Inflammatory macrophage treated with lipopolysaccharide for 1 hour (primary cell): Measurements from ENCODE around the gene PRAF2.
A peak's percentile ranks its signal among the peaks of the same experiment; 100 is the strongest.

Experiments used
- DNase-seq, 2 donors: peaks; one replicate each; pipeline ENCODE4 v3.0.0-alpha.2; 2020 to 2022

PRAF2 gene, protein sequence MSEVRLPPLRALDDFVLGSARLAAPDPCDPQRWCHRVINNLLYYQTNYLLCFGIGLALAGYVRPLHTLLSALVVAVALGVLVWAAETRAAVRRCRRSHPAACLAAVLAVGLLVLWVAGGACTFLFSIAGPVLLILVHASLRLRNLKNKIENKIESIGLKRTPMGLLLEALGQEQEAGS

DNA sequence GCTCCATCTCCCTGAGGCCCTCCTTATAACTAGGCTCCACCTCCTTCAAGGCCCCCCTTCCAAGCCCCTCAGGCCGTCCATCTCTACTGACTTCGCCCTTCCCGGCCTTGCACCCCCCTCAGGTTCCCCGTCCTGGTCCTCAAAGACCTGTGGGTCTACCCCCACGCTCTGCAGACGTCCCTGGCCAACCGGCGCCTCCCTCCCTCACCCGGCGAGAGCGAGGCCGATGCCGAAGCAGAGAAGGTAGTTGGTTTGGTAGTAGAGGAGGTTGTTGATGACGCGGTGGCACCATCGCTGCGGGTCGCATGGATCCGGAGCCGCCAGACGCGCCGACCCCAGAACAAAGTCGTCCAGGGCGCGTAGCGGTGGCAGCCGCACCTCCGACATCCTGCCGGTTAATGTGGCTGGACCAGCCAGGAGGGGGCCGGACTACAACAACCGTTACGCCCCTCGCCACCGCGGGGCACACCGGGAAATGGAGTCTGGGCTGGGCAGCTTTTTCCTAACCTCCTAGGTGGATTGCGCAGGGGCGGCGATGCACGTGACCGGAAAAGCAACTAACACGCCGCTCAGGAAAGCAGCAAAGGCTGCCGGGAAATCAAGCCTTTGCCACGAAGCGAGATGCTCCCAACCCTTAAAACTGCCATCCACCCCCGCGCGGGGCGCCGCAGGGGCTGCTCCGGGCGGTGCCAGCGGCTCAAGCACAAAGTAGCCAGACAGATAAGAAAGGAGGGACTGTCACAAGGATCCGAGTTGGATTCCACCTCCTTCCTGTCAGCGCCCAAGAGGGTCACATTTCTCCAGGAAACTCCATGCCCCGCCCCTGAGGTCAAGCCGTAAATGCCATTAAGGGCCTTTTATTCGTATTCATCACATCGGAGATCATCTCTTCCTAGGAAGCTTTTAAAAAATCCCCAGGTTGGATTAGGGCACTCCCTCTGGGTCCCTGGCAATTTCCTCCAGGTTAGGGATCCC lies at the start of gene PRAF2:
Gene PRAF2 (minus strand): TSS at position 402 of the 975 bp plus-strand sequence. CDS start 15 bp downstream, at position 387.
- DNase-seq, result peak; percentile 71 to 84

DNA sequence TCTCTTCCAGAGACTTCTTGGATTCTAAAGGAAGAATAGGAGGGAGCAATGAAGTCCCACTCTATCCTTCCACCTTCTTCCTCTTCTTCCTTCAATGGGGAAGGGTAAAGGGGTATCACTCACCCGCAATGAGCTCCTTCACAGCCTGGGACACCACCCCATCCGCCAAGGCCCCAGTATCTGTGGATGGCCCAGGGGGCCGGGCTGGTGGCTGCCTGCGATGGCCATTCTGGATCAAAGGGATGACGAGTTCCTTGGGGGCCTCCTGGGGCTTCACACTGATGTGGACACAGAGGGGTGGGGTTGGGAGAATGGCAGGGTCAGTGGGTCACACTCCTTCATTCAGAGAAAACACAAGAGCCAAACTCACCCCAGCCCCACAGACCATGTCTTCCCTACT lies 48.7 kb upstream of the PRAF2 start:
- no peak for DNase-seq

DNA sequence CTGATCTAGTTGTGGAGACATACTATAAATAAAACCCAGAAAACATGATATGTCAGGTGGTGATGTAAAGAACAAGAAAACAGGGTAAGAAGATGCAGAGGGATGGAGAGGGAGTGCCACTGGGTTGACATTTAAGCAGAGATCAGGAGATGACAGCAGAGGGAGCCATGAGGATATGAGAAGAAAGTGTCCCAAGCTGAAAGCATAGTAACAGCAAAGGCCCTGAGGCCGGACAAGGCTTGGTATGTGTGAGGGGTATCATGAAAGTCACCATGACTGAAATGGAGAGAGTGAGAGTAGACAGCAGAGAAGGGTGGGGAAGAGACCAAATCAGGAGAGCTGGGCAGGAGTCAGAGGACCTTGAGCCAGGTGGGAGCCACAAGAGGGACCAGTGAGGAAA lies 46.3 kb upstream of the PRAF2 start:
- no peak for DNase-seq

DNA sequence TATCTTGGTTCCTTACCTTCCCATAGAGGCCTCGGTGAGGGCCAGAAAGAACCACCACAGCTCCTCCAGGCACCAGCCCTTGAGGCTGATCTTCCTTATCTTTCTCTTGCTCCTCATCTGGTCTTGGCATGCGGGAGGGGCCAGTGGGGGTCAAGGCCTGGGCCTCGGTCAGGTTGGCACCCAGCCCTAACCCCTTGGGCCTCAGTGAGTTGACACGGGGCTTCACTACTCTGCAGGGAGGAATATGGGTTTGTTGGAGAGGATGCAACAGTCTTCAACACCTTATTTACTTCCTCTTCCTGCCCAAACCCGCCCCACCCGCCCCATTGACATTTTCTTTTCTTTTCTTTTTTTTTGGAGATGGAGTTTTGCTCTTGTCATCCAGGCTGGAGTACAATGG lies 43.8 kb upstream of the PRAF2 start:
- no peak for DNase-seq

DNA sequence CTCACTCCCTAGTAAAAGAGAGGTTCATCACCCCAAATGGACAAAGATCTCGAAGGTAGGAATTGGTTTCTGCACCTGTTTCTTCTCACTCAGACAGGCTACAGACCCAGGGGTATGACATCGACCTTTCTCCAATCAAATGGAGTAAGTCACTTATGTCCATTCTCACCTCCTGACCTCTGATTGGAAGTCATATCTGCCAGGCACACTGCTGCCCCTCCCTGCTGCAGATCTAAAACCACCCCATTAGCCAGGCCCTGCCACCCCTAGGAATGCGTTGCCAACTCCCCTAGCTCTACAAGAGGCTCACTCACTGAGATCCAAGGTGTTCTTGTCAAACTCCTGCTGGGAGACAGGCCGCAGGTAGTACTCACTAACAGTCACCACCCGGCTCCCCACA lies 42.9 kb upstream of the PRAF2 start:
- no peak for DNase-seq

DNA sequence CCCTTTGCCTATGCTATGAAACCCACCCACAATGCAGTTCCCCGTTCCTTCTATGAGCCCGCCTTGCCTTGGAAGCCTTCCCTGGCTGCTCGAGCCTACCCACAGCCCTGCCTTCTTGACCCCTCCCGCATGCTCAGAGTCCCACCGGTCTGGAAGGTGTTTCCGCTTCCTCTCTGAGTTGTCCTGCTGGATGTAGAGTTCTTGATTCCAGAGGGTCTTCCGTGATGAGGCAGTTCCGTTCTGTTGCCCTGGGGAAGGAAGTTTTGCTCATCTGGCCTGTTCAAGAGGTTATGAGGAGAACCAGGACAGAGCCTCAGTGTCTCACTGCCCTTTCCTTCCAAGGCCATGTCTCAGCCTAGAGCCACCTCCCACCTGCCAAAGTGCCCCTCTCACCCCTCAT lies 42.3 kb upstream of the PRAF2 start:
- DNase-seq, result no peak

DNA sequence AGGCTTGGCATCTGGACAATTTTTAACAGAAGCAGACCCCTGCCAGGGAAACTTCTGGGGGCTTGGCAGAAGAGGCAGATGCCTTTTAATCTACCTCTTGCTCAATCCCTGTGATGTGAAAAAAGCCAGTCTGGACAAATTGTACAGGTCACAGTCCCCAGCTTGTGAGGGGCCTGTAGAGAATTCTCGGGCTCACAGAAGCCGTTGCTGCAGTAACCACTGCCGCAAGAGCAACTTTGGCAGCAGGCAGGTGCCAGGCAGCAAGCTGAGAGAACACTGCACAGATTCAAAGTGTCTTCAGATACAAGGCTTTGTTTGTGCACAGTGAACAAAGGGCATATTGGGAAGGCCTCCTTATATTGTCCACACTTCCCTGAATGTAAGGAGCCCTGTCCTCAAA lies 38.0 kb upstream of the PRAF2 start:
- DNase-seq, result no peak

DNA sequence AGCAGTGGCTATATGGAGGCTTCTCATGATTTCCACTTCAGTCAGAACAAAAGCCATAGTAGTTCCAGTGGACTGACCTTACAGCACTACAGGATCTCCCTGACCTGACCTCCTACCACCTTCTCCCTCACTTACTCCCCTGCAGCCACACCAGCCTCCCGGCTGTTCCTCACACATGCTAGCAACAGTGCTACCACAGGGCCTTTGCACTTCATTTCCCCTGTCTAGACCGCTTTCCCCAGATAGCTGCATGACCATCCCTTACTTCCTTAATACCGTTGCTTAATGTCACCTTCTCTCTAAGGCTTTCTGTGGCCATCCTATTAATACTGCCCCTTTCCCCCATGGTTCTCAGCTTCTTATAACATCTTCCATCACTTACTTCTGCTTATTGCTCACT lies 36.6 kb upstream of the PRAF2 start:
- DNase-seq, result no peak

DNA sequence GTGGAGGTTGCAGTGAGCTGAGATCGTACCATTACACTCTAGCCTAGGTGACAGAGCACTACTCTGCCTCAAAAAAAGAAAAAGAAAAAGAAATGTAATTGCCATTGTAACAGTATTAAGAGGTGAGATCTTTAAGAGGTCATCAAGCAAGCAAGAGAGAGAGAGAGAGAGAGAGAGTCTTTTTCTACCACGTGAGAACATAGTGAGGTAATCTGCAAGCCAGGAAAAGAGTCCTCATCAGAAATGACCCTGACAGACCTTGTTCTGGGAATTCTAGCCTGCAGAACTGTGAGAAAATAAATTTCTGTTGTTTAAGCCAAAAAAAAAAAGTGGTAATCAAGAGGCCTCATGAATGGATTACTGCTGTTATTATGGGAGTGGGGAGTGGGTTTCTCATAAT lies 34.8 kb upstream of the PRAF2 start:
- DNase-seq, result no peak

DNA sequence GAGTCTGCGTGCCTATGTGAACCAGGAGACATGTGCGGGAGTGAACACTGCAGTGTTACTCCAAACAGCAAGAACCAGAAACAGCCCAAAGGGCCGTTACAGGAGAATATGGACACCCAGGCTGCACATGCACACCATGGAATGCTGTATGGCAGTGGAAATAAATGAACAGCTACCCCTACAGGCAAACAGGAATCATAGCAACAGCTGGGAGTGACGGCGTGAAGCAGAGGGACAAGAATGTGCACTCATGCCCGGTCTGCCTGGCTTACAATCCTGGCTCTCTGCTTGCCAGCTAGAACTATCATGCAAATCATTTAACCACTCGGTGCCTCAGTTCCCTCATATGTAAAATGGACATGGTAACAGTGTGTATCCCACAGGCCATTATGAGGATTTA lies 33.1 kb upstream of the PRAF2 start:
- peak in 1 of 2 donors; percentile 23 for DNase-seq

DNA sequence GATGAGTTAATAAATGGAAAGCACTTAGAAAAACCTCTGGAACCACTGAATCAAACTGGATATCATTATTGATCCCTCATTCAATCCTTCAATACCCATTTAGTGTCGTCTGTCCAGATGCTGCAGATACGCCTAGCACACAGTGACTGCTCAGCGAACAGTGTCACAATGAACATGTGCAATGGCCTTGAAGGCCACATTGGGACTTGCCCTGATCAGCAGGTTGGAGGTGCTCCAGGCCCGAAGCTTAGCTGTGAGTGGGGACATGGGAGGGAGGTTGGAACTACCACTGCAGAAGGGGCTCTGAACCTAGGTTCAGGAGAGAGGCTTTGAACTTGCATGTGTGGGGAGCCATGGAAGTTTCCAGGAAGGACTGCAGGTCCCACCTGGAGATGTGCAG lies 32.5 kb upstream of the PRAF2 start:
- DNase-seq, result no peak

DNA sequence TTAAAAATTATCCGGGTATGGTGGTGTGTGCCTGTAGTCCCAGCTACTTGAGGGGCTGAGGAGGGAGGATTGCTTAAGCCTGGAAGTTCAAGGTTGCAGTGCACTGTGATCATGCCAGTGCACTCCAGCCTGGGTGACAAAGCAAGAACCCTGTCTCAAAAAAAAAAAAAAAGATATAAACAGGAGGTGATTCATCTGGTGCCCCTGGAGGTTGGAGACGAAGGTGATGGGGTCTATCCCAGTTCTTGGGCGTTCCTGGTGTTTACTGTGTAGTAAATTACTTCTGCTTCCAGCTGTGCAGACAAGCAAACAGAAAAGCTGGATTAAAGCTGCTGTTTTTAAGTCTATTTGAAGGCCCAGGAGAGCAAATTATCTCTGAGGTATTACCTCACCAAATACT lies 29.8 kb upstream of the PRAF2 start:
- no peak for DNase-seq

DNA sequence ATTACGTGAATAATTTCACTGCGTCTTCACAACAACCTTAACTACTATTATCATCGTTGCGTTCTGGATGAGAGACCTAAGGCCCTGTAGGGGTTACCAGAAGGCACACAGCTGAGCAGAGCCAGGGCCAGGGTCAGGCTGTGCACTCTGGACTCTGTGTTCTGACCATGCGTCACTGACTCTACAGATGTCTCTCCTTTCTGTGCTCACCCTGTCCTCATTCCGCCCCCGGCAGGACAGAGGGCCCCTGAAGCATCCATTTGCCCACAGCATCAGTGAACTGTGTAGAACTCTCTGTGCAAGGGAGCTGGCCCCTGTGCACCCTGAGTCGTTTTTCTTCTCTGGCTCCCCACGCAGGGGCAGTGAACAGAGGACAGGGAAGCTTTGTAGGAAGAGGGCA lies 28.4 kb upstream of the PRAF2 start:
- no peak for DNase-seq

DNA sequence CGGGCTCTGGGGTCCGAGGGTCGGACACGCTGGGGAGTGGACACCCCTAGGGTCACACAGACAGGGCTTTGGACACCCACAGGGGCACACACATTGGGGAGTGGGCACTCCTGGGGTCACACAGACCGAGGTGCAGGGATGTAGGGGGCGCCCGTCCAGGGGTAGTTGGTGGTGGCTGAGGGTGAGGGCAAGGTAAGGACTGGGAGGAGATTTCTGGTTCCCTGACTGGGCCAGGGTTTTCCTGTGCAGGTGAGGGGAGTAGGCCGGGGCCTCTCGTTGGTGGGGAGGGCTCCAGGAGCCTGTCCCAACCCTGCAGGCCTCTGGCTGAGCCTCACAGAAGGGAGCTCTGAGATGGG lies 27.8 kb upstream of the PRAF2 start:
- DNase-seq, result no peak

DNA sequence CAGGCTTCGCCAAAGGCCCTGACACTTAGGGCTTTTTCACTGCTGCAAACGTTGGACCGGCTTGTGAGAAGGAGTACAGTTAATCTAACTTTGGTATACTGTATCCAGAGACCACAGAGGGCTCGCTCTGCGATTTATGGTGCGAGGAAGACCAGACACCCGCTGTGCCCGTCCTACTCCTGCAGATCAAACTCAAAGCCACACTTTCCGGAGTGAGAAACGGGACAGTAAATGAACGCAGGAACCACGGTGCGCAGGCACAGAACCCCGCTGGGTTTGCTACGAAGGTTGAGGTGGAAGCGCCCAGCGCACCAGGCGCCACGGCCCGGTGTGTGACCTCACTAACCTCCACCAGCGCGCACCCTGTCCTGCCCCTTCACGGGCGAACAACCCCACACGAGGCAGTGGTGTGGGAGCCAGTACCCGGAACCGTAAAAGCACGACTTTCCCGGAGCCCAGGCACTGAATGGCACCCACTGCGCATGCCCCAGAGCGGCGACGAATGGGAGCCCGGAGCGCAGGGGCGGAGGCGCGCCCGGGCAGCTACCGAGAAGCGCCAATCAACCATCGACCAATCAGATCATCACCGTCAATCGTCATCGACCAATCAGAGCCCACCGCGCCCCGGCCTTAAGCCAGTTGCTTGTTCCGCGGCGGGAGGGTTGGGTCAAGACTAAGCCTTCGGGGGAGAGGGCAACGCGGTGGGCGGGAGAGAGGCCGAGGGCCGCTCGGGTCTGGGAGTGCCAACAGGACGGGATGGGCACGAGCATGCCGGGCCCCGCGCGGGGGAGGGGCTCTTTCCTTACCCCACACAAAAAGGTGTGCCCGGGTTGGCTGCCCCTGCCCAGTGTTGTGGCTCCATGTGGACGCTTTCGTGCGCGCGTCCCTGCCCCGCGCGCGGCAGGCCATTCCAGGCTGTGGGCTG lies 27.2 kb upstream of the PRAF2 start:
- peak; percentile 87 to 89 for DNase-seq

DNA sequence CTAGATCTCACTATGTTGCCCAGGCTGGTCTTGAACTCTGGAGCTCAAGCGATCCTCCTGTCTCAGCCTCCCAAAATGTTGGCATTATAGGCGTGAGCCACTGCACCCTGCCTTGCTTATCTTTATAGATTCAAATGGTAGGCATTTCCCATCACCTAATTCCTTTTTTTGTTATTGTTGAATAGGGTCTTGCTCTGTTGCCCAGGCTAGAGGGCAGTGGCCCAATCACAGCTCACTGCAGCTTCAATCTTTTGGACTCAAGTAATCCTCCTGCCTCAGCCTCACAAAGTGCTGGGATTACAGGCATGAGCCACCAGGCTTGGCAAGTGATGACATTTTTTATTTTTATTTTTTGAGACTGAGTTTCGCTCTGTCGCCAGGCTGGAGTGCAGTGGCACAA lies 22.6 kb upstream of the PRAF2 start:
- DNase-seq, result no peak

DNA sequence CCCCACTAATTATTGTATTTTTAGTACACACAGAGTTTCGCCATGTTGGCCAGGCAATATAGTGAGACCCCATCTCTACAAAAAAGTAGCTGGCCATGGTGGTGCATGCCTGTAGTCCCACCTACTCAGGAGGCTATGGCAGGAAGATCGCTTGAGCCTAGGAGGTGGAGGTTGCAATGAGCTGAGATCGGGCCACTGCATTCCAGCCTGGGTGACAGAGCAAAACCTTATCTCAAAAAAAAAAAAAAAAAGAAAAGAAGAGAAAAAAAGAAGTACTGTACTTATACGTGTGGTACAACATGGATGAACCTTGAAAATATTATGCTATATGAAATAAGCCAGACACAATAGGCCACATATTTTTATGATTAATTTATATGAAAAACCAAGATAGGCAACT lies 15.8 kb upstream of the PRAF2 start:
- DNase-seq, result no peak

DNA sequence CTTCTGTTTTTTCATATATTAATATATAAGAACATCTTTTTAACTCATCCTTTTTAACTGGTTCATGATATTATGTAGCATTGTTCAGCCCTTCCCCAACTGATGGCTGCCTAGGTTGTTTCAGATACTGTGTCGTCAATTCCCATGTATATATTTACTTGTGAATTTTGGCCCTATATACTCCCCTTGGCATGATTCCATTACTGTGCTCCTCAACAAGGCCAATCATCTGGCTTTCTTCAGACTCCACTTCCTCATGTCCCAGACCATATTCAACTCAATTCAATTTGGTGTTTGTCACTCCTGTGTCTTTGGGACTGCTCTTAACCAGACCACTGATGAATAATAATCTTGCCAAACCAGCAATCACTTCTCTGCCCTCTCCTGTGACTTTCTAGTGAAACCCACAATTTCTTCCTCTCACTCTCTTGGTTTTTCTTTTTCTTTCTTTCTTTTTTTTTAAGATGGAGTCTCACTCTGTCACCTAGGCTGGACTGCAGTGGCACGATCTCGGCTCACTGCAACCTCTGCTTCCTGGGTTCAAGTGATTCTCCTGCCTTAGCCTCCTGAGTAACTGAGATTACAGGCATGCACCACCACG lies 8.6 kb upstream of the PRAF2 start:
- no peak for DNase-seq

DNA sequence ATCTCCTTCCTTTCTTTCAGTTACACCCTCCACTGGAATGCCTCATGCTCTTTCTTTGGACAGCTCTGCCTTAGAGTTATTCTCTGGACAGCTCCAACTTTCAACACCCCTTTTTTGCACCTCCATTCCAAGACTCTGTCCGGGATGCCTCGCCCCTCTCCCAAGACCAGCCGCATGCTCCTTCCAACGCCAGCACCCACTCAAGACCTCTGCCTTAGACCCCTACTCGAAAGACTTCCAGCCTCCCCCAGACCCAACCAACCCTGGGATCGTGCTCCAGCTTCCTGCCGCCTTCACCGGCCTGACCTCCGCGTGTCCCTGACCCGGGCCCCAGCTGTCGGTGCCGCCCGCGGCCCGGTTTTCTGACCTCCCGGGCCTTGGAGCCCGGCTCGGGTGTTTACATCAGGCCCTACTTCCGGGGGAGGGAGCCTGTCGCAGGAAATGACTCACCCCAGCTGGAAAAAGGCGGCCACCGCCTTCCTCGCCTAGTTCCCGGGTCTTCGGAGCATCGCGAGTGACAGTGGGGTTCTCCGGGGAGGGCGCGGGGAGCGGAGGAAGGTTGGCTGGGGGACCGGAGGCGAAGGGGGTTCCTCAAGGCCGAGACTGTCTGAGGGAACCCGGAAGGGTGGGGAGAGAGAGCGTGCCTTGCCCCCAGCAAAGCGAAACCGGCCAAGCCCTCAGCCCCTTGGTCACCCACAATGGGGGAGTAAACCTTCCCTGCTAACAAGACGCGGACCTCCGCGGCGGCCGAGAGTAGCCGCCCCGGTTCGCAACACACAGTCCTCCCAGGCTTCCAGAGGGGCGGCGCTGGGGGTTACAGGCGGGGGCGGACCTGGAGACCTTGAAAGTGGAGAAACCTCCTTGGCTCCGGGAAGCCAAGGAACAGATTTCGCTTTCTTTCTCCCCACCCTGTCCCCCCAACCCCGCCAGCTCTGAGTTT lies 6.0 kb upstream of the PRAF2 start, which contains the start of gene WDR45:
Gene WDR45 (minus strand): TSS at position 399 of the 940 bp plus-strand sequence. CDS start 1,792 bp downstream, outside the sequence.
- DNase-seq, result peak; percentile 57 to 61

DNA sequence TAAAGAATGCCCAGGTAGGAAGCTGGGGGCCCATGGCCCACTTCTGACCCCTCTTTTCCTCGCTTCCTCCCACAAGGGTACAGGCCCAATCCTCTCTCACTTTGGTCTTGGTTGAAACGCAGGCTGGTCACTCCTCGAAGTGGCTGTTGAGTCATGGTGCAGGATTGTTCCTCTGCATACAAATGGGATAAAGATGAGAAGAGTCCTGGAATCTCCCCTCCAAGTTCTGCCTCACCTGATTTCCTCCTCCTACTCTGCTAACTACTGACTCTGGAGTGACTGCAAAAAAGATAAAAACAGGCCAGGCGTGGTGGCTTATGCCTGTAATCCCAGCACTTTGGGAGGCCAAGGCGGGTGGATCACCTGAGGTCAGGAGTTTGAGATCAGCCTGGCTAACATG lies 4.1 kb upstream of the PRAF2 start:
- no peak for DNase-seq

DNA sequence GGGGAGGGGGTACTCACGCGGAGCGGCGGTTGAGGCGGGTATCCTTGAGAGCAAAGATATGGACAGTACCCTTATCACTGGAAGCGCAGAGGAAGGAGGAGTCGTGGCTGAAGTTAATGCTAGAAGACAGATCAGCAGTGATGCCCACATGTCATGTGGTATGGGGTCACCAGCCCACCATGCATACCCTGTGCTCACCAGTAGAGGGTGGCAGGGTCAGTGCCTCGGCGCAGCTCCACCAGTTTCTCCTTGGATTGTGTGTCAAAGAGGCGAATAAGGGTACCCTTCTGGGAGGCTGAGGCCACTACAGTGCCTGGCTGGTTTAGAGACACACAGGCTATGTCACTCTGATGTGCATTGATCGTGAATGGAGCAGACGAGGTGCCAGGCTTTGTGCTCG lies 1.5 kb upstream of the PRAF2 start:
- DNase-seq, result no peak

DNA sequence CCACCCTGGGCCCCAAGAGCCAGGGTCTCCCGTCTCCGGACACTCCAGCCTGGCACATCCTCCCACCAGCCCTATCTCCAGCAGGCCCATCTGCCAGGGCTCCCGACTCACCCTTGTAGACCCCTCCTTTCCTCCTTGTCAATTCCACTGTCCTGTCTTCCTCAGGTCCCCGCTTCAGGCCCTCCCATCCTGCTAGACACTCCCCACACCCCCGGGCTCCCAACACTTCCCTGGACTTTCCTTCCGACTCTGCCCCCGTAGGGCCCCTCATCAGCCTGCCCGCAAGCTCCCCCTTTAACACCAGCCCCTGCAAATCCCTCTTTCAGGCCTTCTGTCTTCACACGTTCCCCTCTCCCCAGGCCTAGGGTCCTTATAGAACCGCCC lies 1.1 kb downstream of the PRAF2 start:
- DNase-seq, result no peak
